GM06990 (cell line): Measurements from ENCODE around the gene NUDT2.
"Not testable (repeated sequence)": the region's sequence is repeated elsewhere in the genome, so short reads cannot be mapped to it uniquely, and the experiment has no call there.

Source experiments
- DNase-seq: peaks from one replicate; pipeline ENCODE4 v3.0.0-alpha.2; 2011; ENCODE audit not compliant: insufficient read length; ENCODE audit errors: extremely low read depth
- H3K27me3 ChIP-seq: replicated peaks from 2 replicates; pipeline ENCODE4 v1.6.0; 2011; ENCODE audit warnings: low read length; ENCODE audit not compliant: control insufficient read depth, insufficient read depth
- H3K36me3 ChIP-seq: 2 replicates; pipeline ENCODE4 v1.5.1; 2011; ENCODE audit warnings: low read length; ENCODE audit not compliant: control insufficient read depth, insufficient read depth
- H3K4me3 ChIP-seq: replicated peaks from 2 replicates; pipeline ENCODE4 v1.5.1; 2011; ENCODE audit warnings: low read depth, mild to moderate bottlenecking, control low read depth, low read length
- TF ChIP-seq, protein P1 (sequence below): IDR thresholded peaks from 2 replicates; pipeline ENCODE4 v1.5.1; 2011; ENCODE audit warnings: low read length, control low read depth, mild to moderate bottlenecking, inconsistent platforms; ENCODE audit not compliant: insufficient read depth, poor library complexity, severe bottlenecking

Gene NUDT2

DNA sequence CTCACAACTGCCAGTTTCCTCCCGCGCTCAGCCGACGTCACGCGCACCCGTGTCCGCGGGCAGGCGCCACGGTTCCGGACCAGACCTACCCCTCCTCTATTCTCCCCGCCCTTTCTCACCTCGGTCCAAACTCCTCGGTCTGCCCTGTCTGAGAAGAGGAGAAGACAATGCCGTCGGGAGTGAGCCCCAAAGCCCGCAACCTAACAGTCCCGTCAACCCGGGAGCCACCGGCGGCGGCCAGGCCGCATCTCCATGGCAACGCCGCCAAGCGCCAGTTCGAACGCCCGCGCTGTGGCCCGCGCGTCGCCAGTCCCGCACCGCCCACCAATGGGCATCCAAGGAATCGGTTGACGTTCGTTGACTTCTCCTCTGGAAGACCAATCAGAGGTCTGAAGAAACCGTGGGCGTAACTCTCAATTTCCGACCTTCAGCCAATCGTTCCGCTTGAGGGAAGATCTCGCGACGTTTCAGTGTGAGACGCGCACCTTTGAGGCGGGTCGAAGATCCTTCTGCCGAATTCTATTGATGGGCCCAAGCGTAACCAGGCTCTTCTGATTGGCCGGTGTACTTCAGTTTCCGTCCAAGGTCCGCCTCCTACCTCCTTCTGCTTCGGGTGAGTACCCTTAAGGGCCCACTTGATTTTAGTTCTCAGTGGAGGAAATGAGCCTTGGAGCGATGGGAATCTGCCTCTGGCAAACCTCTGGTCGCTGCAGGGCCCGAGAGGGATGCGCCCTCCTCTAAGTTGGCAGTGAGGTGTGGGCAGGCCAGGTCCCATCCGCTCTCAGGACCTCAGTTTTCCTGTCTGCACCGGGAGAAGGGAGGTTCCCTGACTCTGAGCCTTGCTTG, at the start of gene NUDT2, which contains the start of gene KIF24:
Gene NUDT2, plus strand, starts transcription at position 583 of the 846 bp plus-strand sequence. CDS start 9,471 bp downstream, outside the sequence.
Gene KIF24, minus strand, starts transcription at position 282 of the 846 bp plus-strand sequence. CDS start 17,922 bp downstream, outside the sequence.
- peak; percentile 97 for DNase-seq
- no peaks in the 10 kb centered on the region for H3K27me3 ChIP-seq
- H3K36me3 ChIP-seq: no peaks in the 10 kb centered on the region
- TF ChIP-seq, protein P1, sequence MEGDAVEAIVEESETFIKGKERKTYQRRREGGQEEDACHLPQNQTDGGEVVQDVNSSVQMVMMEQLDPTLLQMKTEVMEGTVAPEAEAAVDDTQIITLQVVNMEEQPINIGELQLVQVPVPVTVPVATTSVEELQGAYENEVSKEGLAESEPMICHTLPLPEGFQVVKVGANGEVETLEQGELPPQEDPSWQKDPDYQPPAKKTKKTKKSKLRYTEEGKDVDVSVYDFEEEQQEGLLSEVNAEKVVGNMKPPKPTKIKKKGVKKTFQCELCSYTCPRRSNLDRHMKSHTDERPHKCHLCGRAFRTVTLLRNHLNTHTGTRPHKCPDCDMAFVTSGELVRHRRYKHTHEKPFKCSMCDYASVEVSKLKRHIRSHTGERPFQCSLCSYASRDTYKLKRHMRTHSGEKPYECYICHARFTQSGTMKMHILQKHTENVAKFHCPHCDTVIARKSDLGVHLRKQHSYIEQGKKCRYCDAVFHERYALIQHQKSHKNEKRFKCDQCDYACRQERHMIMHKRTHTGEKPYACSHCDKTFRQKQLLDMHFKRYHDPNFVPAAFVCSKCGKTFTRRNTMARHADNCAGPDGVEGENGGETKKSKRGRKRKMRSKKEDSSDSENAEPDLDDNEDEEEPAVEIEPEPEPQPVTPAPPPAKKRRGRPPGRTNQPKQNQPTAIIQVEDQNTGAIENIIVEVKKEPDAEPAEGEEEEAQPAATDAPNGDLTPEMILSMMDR: no peak
- H3K4me3 ChIP-seq: peak within 1 kb of the TSS; percentile 98

DNA sequence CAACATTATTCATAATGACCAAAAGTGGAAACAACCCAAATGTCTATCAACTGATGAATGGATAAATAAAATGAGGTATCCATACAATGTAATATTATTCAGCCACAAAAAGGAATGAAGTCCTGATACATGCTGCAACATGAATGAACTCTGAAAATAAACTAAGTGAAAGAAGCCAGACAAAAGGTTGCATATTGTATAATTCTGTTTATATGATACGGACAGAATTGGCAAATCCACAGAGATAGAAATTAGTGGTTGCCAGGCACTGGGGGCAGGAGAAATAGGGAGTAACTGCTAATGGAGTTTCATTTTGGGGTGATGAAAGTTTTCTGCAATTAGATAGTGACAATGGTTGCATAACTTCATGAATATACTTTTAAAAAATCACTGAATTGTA, 47.3 kb upstream of the NUDT2 start:
- no peaks in the 10 kb centered on the region for H3K27me3 ChIP-seq
- no peak for DNase-seq
- H3K36me3 ChIP-seq: no peaks in the 10 kb centered on the region
- TF ChIP-seq, protein P1: no peak
- no peak overlapping the region for H3K4me3 ChIP-seq

DNA sequence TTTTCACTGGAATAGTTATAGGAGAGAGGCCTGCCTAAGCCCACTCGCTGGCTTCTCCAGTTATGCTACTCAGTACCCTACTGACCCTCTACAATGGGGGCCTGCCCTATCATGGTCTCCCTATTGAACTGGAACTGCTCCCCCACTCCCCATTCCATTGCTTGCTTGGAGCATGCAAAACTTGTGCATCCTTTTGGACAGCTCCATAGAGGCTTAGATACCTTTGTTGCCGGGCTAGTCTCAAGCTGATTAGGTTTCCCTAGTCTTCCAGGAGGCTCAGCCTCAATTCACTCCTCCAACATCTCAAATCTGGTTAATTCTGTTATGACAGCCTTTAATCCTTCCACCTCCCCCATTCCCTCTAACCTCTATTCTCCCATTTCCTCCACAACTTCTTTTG, 40.2 kb upstream of the NUDT2 start:
- TF ChIP-seq, protein P1: no peak
- Histone ChIP-seq H3K36me3 (no peaks in the 10 kb centered on the region), H3K27me3 (no peaks in the 10 kb centered on the region), H3K4me3 (no peak overlapping the region)
- DNase-seq: no peak

DNA sequence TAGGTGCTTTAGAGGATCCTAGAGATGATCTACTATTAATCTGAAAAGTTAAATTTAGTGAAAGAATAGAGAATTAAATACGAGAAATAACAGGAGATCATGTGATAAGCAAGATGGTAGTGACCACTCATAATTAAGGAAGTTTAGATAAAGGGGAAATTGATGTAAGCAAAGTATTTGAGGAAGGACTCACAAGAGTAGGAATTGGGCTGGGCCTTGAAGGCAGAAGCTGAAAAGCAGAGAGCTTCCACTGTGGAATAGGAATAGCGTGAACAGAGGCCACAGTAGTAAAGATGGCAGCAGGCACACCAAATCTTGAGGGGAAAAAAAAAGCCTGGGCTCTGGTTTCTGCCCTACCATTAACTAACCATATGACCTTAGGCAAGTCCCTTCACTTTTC, 38.3 kb upstream of the NUDT2 start:
- no peak for DNase-seq
- Histone ChIP-seq H3K27me3 (no peaks in the 10 kb centered on the region), H3K36me3 (no peaks in the 10 kb centered on the region), H3K4me3 (no peak overlapping the region)
- TF ChIP-seq, protein P1: no peak

DNA sequence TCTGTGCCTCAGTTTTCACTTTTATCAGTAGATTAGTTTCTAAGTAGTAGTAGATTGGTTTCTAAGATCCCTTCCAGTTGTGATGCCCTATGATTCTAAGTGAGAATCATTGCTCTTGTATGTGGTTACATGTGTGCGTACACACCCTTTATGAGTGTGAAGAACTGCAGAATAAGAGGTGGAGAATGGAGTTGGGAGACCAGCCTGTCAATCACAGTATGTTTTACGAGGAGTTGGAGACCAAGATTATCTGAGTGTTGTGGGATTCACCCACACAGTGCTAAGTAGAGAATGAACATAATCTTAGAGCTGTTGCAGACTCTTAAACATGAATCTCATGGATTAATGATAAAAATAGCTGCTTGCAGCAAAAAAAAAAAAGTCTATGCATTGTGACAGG, 37.9 kb upstream of the NUDT2 start:
- Histone ChIP-seq H3K36me3 (no peaks in the 10 kb centered on the region), H3K27me3 (no peaks in the 10 kb centered on the region), H3K4me3 (no peak overlapping the region)
- DNase-seq: no peak
- TF ChIP-seq, protein P1: no peak

DNA sequence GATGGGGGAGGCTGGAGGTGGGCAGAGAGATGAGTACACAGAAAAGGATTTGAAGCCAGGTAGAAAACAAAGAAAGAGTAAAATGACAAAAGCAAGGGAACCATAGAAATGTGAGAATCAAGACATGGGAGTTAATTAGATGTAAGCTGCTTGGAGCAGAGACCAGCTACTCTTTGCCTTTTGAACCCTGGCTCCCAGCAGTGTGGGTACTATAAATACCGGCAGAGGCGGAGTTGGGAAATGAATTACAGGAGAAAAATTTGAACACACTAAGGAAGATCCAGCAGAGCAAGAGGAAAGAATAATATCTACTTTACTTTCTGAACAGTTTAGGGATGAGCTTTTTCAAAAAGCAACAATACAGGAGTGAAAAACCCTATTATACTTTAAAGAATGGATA, 36.8 kb upstream of the NUDT2 start:
- Histone ChIP-seq H3K4me3 (no peak overlapping the region), H3K36me3 (no peaks in the 10 kb centered on the region), H3K27me3 (no peaks in the 10 kb centered on the region)
- TF ChIP-seq, protein P1: no peak
- DNase-seq: no peak

DNA sequence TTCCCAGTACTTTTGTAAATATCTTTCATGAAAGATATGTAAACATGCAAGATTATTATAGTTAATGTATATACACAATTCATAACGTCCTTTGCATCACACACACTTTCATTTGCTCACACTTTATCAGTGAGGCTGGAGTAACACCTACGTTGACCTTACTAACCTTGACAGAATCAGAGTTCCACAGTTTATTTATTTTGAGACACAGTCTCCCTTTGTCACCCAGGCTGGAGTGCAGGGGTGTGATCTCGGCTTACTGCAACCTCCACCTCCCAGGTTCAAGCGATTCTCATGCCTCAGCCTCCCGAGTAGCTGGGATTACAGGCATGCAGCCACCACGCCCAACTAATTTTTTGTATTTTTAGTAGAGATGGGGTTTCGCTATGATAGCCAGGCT, 28.3 kb upstream of the NUDT2 start:
- not testable (repeated sequence) for H3K27me3 ChIP-seq, DNase-seq, H3K4me3 ChIP-seq, H3K36me3 ChIP-seq

DNA sequence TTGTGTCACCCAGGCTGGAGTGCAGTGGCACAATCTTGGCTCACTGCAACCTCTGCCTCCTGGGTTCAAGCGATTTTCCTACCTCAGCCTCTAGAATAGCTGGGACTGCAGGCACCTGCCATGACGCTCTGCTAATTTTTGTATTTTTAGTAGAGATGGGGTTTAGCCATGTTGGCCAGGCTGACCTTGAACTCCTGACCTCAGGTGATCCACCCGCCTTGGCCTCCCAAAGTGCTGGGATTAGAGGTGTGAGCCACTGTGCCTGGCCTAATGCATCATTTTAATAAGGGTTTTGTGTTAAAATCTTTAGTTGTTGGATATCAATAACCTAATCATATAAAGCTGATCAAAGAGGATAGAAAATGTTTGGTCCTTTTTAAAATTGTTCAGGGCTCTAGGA, 21.1 kb upstream of the NUDT2 start:
- not testable (repeated sequence) for H3K27me3 ChIP-seq, H3K4me3 ChIP-seq, H3K36me3 ChIP-seq, DNase-seq
